IMR-90 (cell line): Measurements from ENCODE around the gene RPS6KL1. TPM values are rescaled to one million over a fixed set of nuclear protein-coding genes. Genes with fewer than 3 reads are reported as not detected.

Experiments used
- polyA plus RNA-seq, 3 experiments: library from polyadenylated mRNA; depleted of rRNA; stranded (reverse); fragments of >200 nt; gene quantifications; 2 replicates each; pipeline ENCODE4 v1.2.3, GENCODE V29; 2012; ENCODE audit warnings: low replicate concordance in 1 of 3
- total RNA-seq: library from RNA; depleted of rRNA; stranded (reverse); fragments of >200 nt; gene quantifications from 2 replicates; pipeline ENCODE4 v1.2.3, GENCODE V29; 2012; rRNA removed

Gene RPS6KL1
- total and polyA plus RNA-seq, 2 of the 4 experiments (the other 2 are of a cell fraction) = 0.72 to 1.7 TPM

Other genes with a start within 250 kb of the RPS6KL1 start
- 38.3 and 39.3 TPM in 2 replicates for gene AREL1, start 210.2 kb downstream of the RPS6KL1 start, total RNA-seq
- gene AREL1, start 210.2 kb downstream of the RPS6KL1 start, polyA plus RNA-seq (2012; rRNA removed) = 30.0 and 34.4 TPM in 2 replicates
- gene FCF1, start 210.1 kb downstream of the RPS6KL1 start, total RNA-seq = 37.1 and 39.7 TPM in 2 replicates
- gene FCF1, start 210.1 kb downstream of the RPS6KL1 start, polyA plus RNA-seq (2012; rRNA removed) = 33.3 and 45.5 TPM in 2 replicates
- gene YLPM1, start 159.9 kb downstream of the RPS6KL1 start, total RNA-seq = 8.2 and 16.4 TPM in 2 replicates
- gene YLPM1, start 159.9 kb downstream of the RPS6KL1 start, polyA plus RNA-seq (2012; rRNA removed) = 14.5 and 19.7 TPM in 2 replicates
- gene PROX2, start 47.1 kb downstream of the RPS6KL1 start, total RNA-seq = not detected in 2 replicates
- gene PROX2, start 47.1 kb downstream of the RPS6KL1 start, polyA plus RNA-seq (2012; rRNA removed) = not detected in 2 replicates
- 58.6 and 63.0 TPM in 2 replicates for gene DLST, start 41.3 kb downstream of the RPS6KL1 start, total RNA-seq
- gene DLST, start 41.3 kb downstream of the RPS6KL1 start, polyA plus RNA-seq (2012; rRNA removed) = 119 and 132 TPM in 2 replicates
- 0.28 and 0.36 TPM in 2 replicates for gene PGF, start 32.3 kb upstream of the RPS6KL1 start, total RNA-seq
- gene PGF, start 32.3 kb upstream of the RPS6KL1 start, polyA plus RNA-seq (2012; rRNA removed) = 0.39 and 0.42 TPM in 2 replicates
- gene EIF2B2, start 79.7 kb upstream of the RPS6KL1 start, total RNA-seq = 69.4 and 70.1 TPM in 2 replicates
- gene EIF2B2, start 79.7 kb upstream of the RPS6KL1 start, polyA plus RNA-seq (2012; rRNA removed) = 63.6 and 73.9 TPM in 2 replicates
- 14.7 and 16.9 TPM in 2 replicates for gene MLH3, start 128.2 kb upstream of the RPS6KL1 start, total RNA-seq
- 5.1 and 5.6 TPM in 2 replicates for gene MLH3, start 128.2 kb upstream of the RPS6KL1 start, polyA plus RNA-seq (2012; rRNA removed)
- gene ACYP1, start 140.8 kb upstream of the RPS6KL1 start, total RNA-seq = 4.1 and 6.9 TPM in 2 replicates
- 17.4 and 24.0 TPM in 2 replicates for gene ACYP1, start 140.8 kb upstream of the RPS6KL1 start, polyA plus RNA-seq (2012; rRNA removed)
- gene ZC2HC1C, start 146.4 kb upstream of the RPS6KL1 start, total RNA-seq = 0.28 and 0.54 TPM in 2 replicates
- 0.15 and 0.36 TPM in 2 replicates for gene ZC2HC1C, start 146.4 kb upstream of the RPS6KL1 start, polyA plus RNA-seq (2012; rRNA removed)
- gene NEK9, start 203.8 kb upstream of the RPS6KL1 start, total RNA-seq = 22.9 and 31.4 TPM in 2 replicates
- 18.8 and 23.2 TPM in 2 replicates for gene NEK9, start 203.8 kb upstream of the RPS6KL1 start, polyA plus RNA-seq (2012; rRNA removed)